Bronchial epithelial cell (primary cell): ENCODE data around the gene NEMP1. TPM values are rescaled to one million over a fixed set of nuclear protein-coding genes. Genes with fewer than 3 reads are reported as not detected.

Experiments used
- DNase-seq: peaks from one replicate; pipeline ENCODE4 v3.0.0-alpha.2; 2010; ENCODE audit warnings: low read depth
- FAIRE-seq: peaks from 2 replicates; lab custom pipeline; 2011; peaks lifted over from hg19 to GRCh38; lab: Jason Lieb, UNC
- H3K27me3 ChIP-seq: 2 replicates; pipeline ENCODE4 v1.5.1; 2011; ENCODE audit warnings: low read length; ENCODE audit not compliant: control insufficient read depth, insufficient read depth
- H3K36me3 ChIP-seq: 2 replicates; pipeline ENCODE4 v1.5.1; 2011; ENCODE audit warnings: low read length; ENCODE audit not compliant: control insufficient read depth, insufficient read depth
- H3K4me3 ChIP-seq: 2 replicates; pipeline ENCODE4 v1.5.1; 2011; ENCODE audit warnings: mild to moderate bottlenecking, low read depth, low read length, control low read depth
- CTCF ChIP-seq: IDR thresholded peaks from 2 replicates; pipeline ENCODE4 v1.5.1; 2011; ENCODE audit warnings: mild to moderate bottlenecking, moderate library complexity, low read length, control low read depth, inconsistent platforms; ENCODE audit not compliant: insufficient read depth, severe bottlenecking
- total RNA-seq: library from RNA; depleted of rRNA; stranded (reverse); fragments of >200 nt; gene quantifications from 2 replicates; pipeline ENCODE4 v1.2.1, GENCODE V29; 2014

Gene NEMP1
- total RNA-seq, 1 donor from 2014 or later: 4.2 TPM

- no peak for FAIRE-seq
- Histone ChIP-seq H3K36me3 (peaks cover 33% of the 10 kb centered on the region), H3K4me3 (no peak overlapping the region), H3K27me3 (no peaks in the 10 kb centered on the region)
- TF ChIP-seq CTCF: no peak
- DNase-seq: no peak
Observed at GRCh38 chr12:57092876-57093414, 14.4 kb upstream of the NEMP1 start.

- H3K36me3 ChIP-seq: peaks cover 32% of the 10 kb centered on the region
- DNase-seq (no peak), FAIRE-seq (no peak)
- TF ChIP-seq CTCF: no peak
- H3K4me3 ChIP-seq: no peak overlapping the region
- H3K27me3 ChIP-seq: no peaks in the 10 kb centered on the region
Observed at GRCh38 chr12:57092529-57092862, 13.9 kb upstream of the NEMP1 start.

- TF ChIP-seq CTCF: no peak
- DNase-seq (no peak), FAIRE-seq (no peak)
- Histone ChIP-seq H3K4me3 (no peak overlapping the region), H3K36me3 (peaks cover 28% of the 10 kb centered on the region), H3K27me3 (no peaks in the 10 kb centered on the region)
Observed at GRCh38 chr12:57091638-57092528, 13.3 kb upstream of the NEMP1 start.

- DNase-seq (no peak), FAIRE-seq (no peak)
- Histone ChIP-seq H3K4me3 (peak overlapping the region; percentile 55), H3K36me3 (peaks cover 27% of the 10 kb centered on the region), H3K27me3 (no peaks in the 10 kb centered on the region)
- TF ChIP-seq CTCF: peak; percentile 29
Observed at GRCh38 chr12:57090924-57091637, 12.5 kb upstream of the NEMP1 start.

GRCh38 chr12:57090490-57090889 lies 11.9 kb upstream of the NEMP1 start:
- no peak for TF ChIP-seq CTCF
- FAIRE-seq: no peak
- peaks cover 27% of the 10 kb centered on the region for H3K36me3 ChIP-seq
- no peak for DNase-seq
- H3K27me3 ChIP-seq: no peaks in the 10 kb centered on the region
- H3K4me3 ChIP-seq: peak overlapping the region; percentile 55
